Ureter (tissue), 1 donor: ENCODE results near the gene LTBP1. TPM values are rescaled to one million over a fixed set of nuclear protein-coding genes. Genes with fewer than 3 reads are reported as not detected.

ENCODE experiments used
- DNase-seq: peaks from one replicate; pipeline ENCODE4 v3.0.0-alpha.2; 2020; ENCODE audit warnings: low spot score
- total RNA-seq: library from RNA; stranded (reverse); gene quantifications from one replicate; pipeline ENCODE4 v1.2.4, GENCODE V29; 2023
- donor health status: DM: yes; HTN: yes; CAD: no.

The LTBP1 gene
- total RNA-seq, 1 donor from 2014 or later: 80.1 TPM

DNA sequence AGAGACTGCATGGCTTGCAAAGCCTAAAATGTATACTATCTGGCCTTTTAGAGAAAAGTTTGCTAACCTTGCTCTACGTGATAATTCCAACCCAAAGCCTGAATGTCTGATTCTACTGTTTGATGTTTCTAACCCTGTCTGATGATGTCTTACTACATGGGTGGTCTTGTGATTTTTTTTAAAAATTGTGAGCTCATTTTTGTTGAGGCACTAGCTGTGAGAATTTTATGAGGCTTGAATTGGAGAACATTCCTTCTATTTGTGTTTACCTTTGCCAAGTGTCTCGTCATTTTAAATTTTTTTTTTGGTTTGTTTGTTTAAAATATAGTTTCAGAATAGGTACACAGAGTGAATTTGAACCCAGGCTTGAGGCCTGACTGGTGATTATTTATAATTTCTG, 15.2 kb upstream of the LTBP1 start:
- DNase-seq: no peak

GRCh38 chr2:32931945-32932709, 14.6 kb upstream of the LTBP1 start:
- no peak for DNase-seq

- no peak for DNase-seq
Measured at GRCh38 chr2:32932825-32933755, 13.7 kb upstream of the LTBP1 start.

- no peak for DNase-seq
Measured at GRCh38 chr2:32933756-32934095, 13.0 kb upstream of the LTBP1 start.

GRCh38 chr2:32937602-32938448, 8.9 kb upstream of the LTBP1 start:
- DNase-seq: no peak

DNA sequence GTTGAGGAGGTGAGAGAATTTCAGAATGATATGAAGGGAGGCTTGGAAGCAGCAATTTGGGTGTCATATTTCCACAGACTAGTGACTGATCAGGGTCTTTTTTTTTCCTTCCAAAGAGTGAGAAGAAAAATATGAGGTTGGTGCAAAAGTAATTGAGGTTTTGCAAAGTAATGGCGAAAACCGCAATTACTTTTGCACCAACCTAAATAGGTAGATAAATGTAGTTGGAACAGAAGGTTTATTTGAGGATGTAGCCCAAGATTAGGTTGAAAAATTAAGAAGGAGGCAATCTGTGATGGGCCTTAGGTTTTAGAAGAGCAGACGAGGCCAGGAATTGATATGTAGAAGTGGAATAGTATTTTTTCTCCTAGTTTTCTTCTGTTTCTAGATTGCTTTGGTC, 7.8 kb upstream of the LTBP1 start:
- DNase-seq: no peak

GRCh38 chr2:32940316-32940997, 6.3 kb upstream of the LTBP1 start:
- no peak for DNase-seq

- DNase-seq: no peak
Measured at GRCh38 chr2:32941944-32942690, 4.6 kb upstream of the LTBP1 start.

GRCh38 chr2:32942793-32943485, 3.8 kb upstream of the LTBP1 start:
- no peak for DNase-seq

DNA sequence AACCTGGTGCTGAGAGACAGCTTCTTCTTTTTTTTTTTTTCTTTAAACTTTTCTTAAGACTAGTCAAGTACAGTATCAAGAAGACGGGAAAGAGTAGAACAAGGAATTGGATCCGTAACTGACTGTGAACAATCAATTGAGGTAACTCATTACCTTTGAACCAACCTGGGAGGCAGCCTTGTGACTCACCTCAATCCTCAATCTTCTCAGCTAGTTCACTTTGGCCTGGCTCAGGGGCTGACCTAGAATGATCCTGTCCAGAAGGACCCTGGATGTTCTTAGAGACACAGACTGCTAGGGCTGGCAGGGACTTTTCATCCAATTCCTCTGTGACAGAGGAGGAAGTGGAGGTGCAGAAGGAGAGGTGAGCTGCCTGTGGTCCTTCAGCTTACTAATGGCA, 1.5 kb upstream of the LTBP1 start:
- no peak for DNase-seq

- no peak for DNase-seq
Measured at GRCh38 chr2:32947076-32947483, 327 bp downstream of the LTBP1 start.

DNA sequence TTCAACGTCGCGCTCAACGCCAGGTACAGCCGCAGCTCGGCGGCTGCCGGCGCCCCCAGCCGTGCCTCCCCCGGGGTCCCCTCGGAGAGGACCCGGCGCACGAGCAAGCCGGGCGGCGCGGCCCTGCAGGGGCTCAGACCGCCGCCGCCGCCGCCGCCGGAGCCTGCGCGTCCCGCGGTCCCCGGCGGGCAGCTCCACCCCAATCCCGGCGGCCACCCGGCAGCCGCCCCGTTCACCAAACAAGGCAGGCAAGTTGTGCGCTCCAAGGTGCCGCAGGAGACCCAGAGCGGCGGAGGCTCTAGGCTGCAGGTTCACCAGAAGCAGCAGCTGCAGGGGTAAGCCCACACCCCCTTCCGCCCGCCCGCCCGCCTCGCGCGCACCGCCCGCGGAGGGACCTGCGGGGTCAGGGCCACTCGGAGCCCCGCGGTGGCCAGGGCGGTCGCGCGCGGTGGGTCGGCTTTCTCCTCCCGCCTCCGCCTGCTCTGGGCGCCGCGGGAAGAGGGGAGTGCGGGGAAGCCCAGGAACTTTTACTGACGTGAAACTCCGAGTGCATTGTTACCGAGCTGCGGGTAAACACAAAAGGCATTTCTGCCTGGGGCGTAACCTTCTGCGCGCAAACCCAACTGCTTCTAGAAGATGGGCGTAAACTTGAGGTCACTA, 861 bp downstream of the LTBP1 start:
- peak; percentile 54 for DNase-seq

DNA sequence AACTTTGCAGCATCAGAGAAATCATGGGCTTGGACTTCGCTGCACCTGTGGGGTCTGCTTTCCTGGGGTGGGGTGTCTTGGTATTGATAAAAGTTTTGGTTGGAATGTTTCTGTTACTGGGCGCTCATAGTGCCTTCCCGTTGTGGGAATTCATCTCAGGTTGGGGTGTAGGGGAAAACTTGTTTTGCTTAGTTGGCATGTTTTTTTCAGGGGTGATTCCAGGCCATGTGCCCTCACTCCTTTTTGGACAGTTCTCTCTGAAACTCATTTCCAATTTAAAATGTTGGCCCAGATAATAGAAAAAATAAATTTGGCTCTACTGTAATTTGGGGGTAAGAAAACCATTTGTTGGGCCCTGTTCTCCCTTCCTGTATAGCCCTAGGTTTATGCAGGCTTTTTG, 1.5 kb downstream of the LTBP1 start:
- DNase-seq: no peak

GRCh38 chr2:32949260-32949659, 2.5 kb downstream of the LTBP1 start:
- DNase-seq: no peak

DNA sequence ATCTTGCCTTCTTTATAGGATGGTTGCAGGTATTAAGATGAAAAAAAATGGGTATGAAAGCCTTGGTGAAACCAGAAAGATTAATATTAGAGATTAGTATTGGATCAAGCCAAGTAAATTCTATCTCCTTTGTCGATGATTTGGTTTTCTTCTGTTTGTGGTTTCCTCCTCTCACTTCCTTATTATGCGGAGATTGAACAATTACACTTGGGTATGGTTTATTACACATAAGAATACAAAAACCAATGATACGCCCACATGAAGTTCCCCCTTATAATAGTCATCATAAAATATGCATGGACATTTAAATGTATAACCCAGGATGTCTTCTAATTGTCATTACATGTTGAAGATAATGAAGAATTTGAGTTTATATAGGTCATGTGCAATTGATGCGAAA, 4.9 kb downstream of the LTBP1 start:
- DNase-seq: no peak

DNA sequence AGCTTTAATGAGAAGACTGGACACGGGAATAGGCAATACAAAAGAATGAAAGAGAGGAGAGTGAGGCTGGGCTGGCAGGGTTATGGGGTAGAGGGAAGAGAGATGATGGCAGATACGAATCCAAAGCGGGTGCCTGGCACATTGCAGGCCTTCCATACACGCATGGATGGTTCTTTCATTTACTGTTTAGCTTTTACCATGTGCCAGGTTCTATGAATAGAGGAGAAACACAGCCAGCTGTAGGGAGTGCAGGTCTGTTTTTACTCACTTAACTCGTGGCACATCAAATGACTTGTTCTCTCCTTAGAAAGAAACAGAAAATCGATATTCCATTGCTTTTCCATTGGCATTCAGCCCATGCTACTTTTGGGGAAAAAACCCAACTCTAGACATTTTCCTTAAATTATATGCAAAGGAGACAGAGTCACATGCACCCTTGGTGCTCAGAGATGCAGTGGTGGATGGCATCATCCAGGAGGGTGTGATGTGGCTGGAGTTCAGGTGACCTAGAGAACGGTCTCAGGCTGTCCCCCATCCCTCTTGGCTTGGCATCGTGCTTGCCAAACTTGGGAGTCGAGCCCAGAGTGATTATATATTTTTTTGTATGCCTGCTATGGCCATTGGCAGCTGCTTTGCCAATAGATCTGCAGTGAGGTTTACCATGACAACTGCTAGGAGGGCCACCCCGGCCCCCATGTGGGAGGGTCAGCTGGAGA, 6.2 kb downstream of the LTBP1 start:
- no peak for DNase-seq

- no peak for DNase-seq
Measured at GRCh38 chr2:32954206-32954605, 7.5 kb downstream of the LTBP1 start.

DNA sequence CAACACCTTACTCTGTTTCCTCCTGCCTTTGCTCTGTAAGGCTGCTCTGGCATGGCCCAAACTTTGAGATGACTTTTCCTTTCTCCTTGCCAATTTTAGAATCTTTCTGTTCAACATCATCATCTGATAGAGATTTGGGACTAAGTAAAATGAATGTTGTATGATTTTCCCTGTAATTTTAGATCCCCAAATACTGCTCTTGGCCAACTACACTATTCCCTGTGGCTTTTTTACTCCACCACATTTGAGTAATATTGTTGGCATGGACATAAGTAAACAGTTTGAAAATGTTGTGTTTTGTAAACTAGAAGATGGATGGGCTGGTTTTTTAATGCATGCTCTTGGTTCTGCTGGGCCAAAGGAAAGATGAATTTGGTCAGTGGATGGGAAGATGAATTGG, 12.1 kb downstream of the LTBP1 start:
- DNase-seq: no peak

- no peak for DNase-seq
Measured at GRCh38 chr2:32960238-32960637, 13.5 kb downstream of the LTBP1 start.
